ENCODE data around the gene MTSS2. TPM values are rescaled to one million over a fixed set of nuclear protein-coding genes. Genes with fewer than 3 reads are reported as not detected.

Gene MTSS2
- total and polyA plus RNA-seq, 2 of the 8 experiments (the other 6 are each of a cell fraction or from before 2014, with no cell fraction given): 23.3 to 36.7 TPM

DNA sequence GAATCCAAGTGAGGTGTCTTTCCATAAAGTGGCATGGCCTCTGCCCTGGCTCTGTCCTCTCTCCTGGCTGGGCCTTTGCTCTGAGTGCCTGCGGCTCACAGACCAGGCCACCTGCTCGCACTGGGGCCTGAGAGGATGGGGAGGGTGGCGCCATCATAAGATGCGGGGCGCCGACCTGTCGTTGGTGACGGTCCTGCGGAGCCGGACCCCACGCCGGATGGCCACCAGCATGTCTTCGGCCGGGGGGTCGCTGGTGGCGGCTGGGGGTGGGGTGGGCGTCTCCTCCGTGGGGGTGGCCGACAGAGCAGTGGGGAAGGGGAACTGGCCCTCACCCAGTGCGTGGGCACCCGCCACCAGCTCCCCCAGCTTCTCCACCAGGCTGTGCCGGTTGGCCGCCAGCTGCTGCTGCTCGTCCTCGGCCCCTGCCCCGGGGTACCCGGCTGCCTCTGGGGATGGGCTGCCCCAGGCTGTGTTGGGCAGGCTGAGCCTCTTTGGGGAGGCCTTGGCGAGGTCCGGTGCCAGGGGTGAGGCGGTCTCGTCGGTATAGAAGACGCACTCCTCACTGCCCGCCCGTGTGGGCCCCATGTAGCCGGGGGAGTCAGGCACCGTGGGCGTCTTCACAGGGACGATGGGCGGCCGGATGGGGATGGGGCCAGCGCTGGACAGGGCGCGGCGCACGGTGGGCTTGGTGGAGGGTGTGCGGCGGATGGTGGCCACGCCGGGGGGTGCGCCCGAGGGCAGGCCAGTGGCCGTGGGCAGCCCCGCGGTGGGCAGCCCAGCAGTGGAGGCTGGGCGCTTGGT lies 22.1 kb downstream of the MTSS2 start (continued):
- TF ChIP-seq TBP (IDR thresholded peaks at IDR 0.05; ENCODE audit: low read depth, low read length) (no peak), POU5F1 (IDR thresholded peaks at IDR 0.05; ENCODE audit: low read depth, low read length) (no peak), POLR2AphosphoS5 (IDR thresholded peaks at IDR 0.05; ENCODE audit: low read depth, low read length) (no peak)
- TF ChIP-seq, protein P1, sequence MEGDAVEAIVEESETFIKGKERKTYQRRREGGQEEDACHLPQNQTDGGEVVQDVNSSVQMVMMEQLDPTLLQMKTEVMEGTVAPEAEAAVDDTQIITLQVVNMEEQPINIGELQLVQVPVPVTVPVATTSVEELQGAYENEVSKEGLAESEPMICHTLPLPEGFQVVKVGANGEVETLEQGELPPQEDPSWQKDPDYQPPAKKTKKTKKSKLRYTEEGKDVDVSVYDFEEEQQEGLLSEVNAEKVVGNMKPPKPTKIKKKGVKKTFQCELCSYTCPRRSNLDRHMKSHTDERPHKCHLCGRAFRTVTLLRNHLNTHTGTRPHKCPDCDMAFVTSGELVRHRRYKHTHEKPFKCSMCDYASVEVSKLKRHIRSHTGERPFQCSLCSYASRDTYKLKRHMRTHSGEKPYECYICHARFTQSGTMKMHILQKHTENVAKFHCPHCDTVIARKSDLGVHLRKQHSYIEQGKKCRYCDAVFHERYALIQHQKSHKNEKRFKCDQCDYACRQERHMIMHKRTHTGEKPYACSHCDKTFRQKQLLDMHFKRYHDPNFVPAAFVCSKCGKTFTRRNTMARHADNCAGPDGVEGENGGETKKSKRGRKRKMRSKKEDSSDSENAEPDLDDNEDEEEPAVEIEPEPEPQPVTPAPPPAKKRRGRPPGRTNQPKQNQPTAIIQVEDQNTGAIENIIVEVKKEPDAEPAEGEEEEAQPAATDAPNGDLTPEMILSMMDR (IDR thresholded peaks at IDR 0.05; ENCODE audit: control extremely low read depth in 1 of 3, insufficient read depth in 1 of 3, low read depth in 1 of 3, low read length in 3 of 3): no peak

Data from H1 (cell line).